ENCODE data around the gene USP24.

The USP24 gene

GRCh38 chr1:55250399-55251075 is 35.4 kb upstream of the USP24 start:
- no peak for DNase-seq (ENCODE audit: extremely low read depth, low read depth)
- no peak for TF ChIP-seq CTCF (IDR thresholded peaks at IDR 0.05; ENCODE audit: low read depth, low read length)

GRCh38 chr1:55249646-55250398 is 34.7 kb upstream of the USP24 start:
- DNase-seq (ENCODE audit: extremely low read depth, low read depth), result no peak
- TF ChIP-seq CTCF (IDR thresholded peaks at IDR 0.05; ENCODE audit: low read depth, low read length), result no peak

- no peak for TF ChIP-seq CTCF (IDR thresholded peaks at IDR 0.05; ENCODE audit: low read depth, low read length)
- no peak for DNase-seq (ENCODE audit: extremely low read depth, low read depth)
These were observed 31.7 kb upstream of the USP24 start for GRCh38 chr1:55246896-55247295.

- no peak for DNase-seq (ENCODE audit: extremely low read depth, low read depth)
- no peak for TF ChIP-seq CTCF (IDR thresholded peaks at IDR 0.05; ENCODE audit: low read depth, low read length)
These were observed 31.2 kb upstream of the USP24 start for GRCh38 chr1:55246331-55246730.

GRCh38 chr1:55245781-55246180 is 30.6 kb upstream of the USP24 start:
- no peak for TF ChIP-seq CTCF (IDR thresholded peaks at IDR 0.05; ENCODE audit: low read depth, low read length)
- DNase-seq (ENCODE audit: extremely low read depth, low read depth), result no peak

GRCh38 chr1:55244476-55245099 is 29.4 kb upstream of the USP24 start:
- DNase-seq (ENCODE audit: extremely low read depth, low read depth), result no peak
- TF ChIP-seq CTCF (IDR thresholded peaks at IDR 0.05; ENCODE audit: low read depth, low read length), result no peak

- no peak for TF ChIP-seq CTCF (IDR thresholded peaks at IDR 0.05; ENCODE audit: low read depth, low read length)
- no peak for DNase-seq (ENCODE audit: extremely low read depth, low read depth)
These were observed 28.5 kb upstream of the USP24 start for GRCh38 chr1:55243655-55244054.
